H9 (cell line): ENCODE measurements around the gene PHTF2. TPM values are rescaled to one million over a fixed set of nuclear protein-coding genes. Genes with fewer than 3 reads are reported as not detected.

Source experiments
- DNase-seq: peaks from one replicate; pipeline ENCODE4 v3.0.0-alpha.2; 2017
- H2AFZ ChIP-seq: one replicate; pipeline ENCODE4 v1.6.1; 2013; ENCODE audit warnings: mild to moderate bottlenecking, low read length, control low read depth, moderate library complexity
- H2AK5ac ChIP-seq: 2 replicates; pipeline ENCODE4 v1.6.1; 2013; ENCODE audit warnings: low read length, control low read depth, mixed read lengths; ENCODE audit not compliant: insufficient read length
- H2BK120ac ChIP-seq: one replicate; pipeline ENCODE4 v1.6.1; 2013; ENCODE audit warnings: low read depth, mild to moderate bottlenecking, low read length, control low read depth, inconsistent platforms; ENCODE audit not compliant: poor library complexity, severe bottlenecking
- H2BK12ac ChIP-seq: 2 replicates; pipeline ENCODE4 v1.6.1; 2013; ENCODE audit warnings: low read length, control low read depth, mixed read lengths, low read depth; ENCODE audit not compliant: insufficient read length
- H2BK15ac ChIP-seq: 2 replicates; pipeline ENCODE4 v1.6.1; 2013; ENCODE audit warnings: low read depth, low read length, control low read depth
- H2BK20ac ChIP-seq: one replicate; pipeline ENCODE4 v1.6.1; 2013; ENCODE audit warnings: low read depth, mild to moderate bottlenecking, low read length, control low read depth, inconsistent platforms; ENCODE audit not compliant: poor library complexity, severe bottlenecking
- H2BK5ac ChIP-seq: 2 replicates; pipeline ENCODE4 v1.6.1; 2013; ENCODE audit warnings: low read length, control low read depth, mixed read lengths; ENCODE audit not compliant: insufficient read length
- H3K14ac ChIP-seq: 2 replicates; pipeline ENCODE4 v1.6.1; 2013; ENCODE audit warnings: low read length, control low read depth; ENCODE audit not compliant: insufficient read depth
- H3K18ac ChIP-seq: 2 replicates; pipeline ENCODE4 v1.6.1; 2013; ENCODE audit warnings: low read depth, mild to moderate bottlenecking, mixed read lengths, low read length, control low read depth; ENCODE audit not compliant: insufficient read length
- H3K23ac ChIP-seq: 2 replicates; pipeline ENCODE4 v1.6.1; 2013; ENCODE audit warnings: low read length, control low read depth, mixed read lengths, low read depth; ENCODE audit not compliant: insufficient read length
- H3K23me2 ChIP-seq: 2 replicates; pipeline ENCODE4 v1.6.1; 2013; ENCODE audit warnings: low read depth, mild to moderate bottlenecking, mixed read lengths, low read length, control low read depth; ENCODE audit not compliant: insufficient read length, poor library complexity, severe bottlenecking
- H3K27ac ChIP-seq: 2 replicates; pipeline ENCODE4 v1.5.1; 2013; ENCODE audit warnings: low read length, control low read depth, mixed read lengths, low read depth; ENCODE audit not compliant: insufficient read length
- H3K27me3 ChIP-seq: 2 replicates; pipeline ENCODE4 v1.6.1; 2013; ENCODE audit warnings: low read length, control low read depth, inconsistent platforms; ENCODE audit not compliant: insufficient read depth
- H3K4ac ChIP-seq: 2 replicates; pipeline ENCODE4 v1.6.1; 2013; ENCODE audit warnings: low read depth, mild to moderate bottlenecking, control low read depth, inconsistent platforms, low read length, moderate library complexity
- H3K4me1 ChIP-seq: 2 replicates; pipeline ENCODE4 v1.6.1; 2013; ENCODE audit warnings: low read length, control low read depth, inconsistent platforms; ENCODE audit not compliant: insufficient read depth
- H3K4me2 ChIP-seq: 2 replicates; pipeline ENCODE4 v1.6.1; 2013; ENCODE audit warnings: low read length, control low read depth, mixed read lengths; ENCODE audit not compliant: insufficient read length, insufficient read depth
- H3K56ac ChIP-seq: 2 replicates; pipeline ENCODE4 v1.6.1; 2013; ENCODE audit warnings: low read depth, mild to moderate bottlenecking, mixed read lengths, low read length, control low read depth; ENCODE audit not compliant: insufficient read length
- H3K79me1 ChIP-seq: 2 replicates; pipeline ENCODE4 v1.6.1; 2013; ENCODE audit warnings: low read depth, mild to moderate bottlenecking, moderate library complexity, low read length, control low read depth, inconsistent platforms; ENCODE audit not compliant: insufficient read depth, poor library complexity, severe bottlenecking
- H3K79me2 ChIP-seq: 2 replicates; pipeline ENCODE4 v1.6.1; 2013; ENCODE audit warnings: low read length, control low read depth, inconsistent platforms; ENCODE audit not compliant: insufficient read depth
- H3K9ac ChIP-seq: 2 replicates; pipeline ENCODE4 v1.6.1; 2013; ENCODE audit warnings: low read length, control low read depth, mixed read lengths; ENCODE audit not compliant: insufficient read length; ENCODE audit errors: extremely low read depth
- H3K9me3 ChIP-seq: one replicate; pipeline ENCODE4 v1.6.1; 2013; ENCODE audit warnings: low read depth, low read length, inconsistent platforms; ENCODE audit not compliant: control insufficient read depth
- H3T11ph ChIP-seq: one replicate; pipeline ENCODE4 v1.6.1; 2013; ENCODE audit warnings: mild to moderate bottlenecking, low read length, control low read depth, inconsistent platforms
- H4K20me1 ChIP-seq: one replicate; pipeline ENCODE4 v1.6.1; 2013; ENCODE audit not compliant: control insufficient read depth, insufficient read length, insufficient read depth
- H4K5ac ChIP-seq: 2 replicates; pipeline ENCODE4 v1.6.1; 2013; ENCODE audit warnings: low read depth, mild to moderate bottlenecking, mixed read lengths, low read length, control low read depth; ENCODE audit not compliant: insufficient read length
- H4K8ac ChIP-seq: replicated peaks from 2 replicates; pipeline ENCODE4 v1.6.1; 2013; ENCODE audit warnings: low read length, control low read depth, mixed read lengths, low read depth; ENCODE audit not compliant: insufficient read length
- H4K91ac ChIP-seq: 2 replicates; pipeline ENCODE4 v1.6.1; 2013; ENCODE audit warnings: low read depth, mild to moderate bottlenecking, moderate library complexity, mixed read lengths, low read length, control low read depth; ENCODE audit not compliant: insufficient read length
- H3K27ac Mint-ChIP-seq, 3 experiments: 2 replicates in 2 of 3; 3 replicates in 1 of 3; pipeline ENCODE4 v1.8.0; 2020 to 2021; ENCODE audit warnings: mixed read lengths in 3 of 3, mild to moderate bottlenecking in 1 of 3, moderate library complexity in 1 of 3
- H3K27me3 Mint-ChIP-seq: 2 replicates; pipeline ENCODE4 v1.8.0; 2021; ENCODE audit warnings: low read depth, mild to moderate bottlenecking, moderate library complexity, mixed read lengths
- H3K36me3 Mint-ChIP-seq, 3 experiments: 2 replicates in 2 of 3; 3 replicates in 1 of 3; pipeline ENCODE4 v1.8.0; 2020 to 2021; ENCODE audit warnings: low read depth in 3 of 3, mixed read lengths in 3 of 3; ENCODE audit not compliant: insufficient read depth in 1 of 3
- H3K4me1 Mint-ChIP-seq, 2 experiments: 2 replicates each; pipeline ENCODE4 v1.8.0; 2020; ENCODE audit warnings: mixed read lengths in 2 of 2
- H3K4me3 Mint-ChIP-seq, 2 experiments: 2 replicates in 1 of 2; 3 replicates in 1 of 2; pipeline ENCODE4 v1.8.0; 2020 to 2021; ENCODE audit warnings: mild to moderate bottlenecking in 2 of 2, mixed read lengths in 2 of 2, moderate library complexity in 1 of 2
- H3K9me3 Mint-ChIP-seq, 2 experiments: 2 replicates in 1 of 2; 3 replicates in 1 of 2; pipeline ENCODE4 v1.8.0; 2020; ENCODE audit warnings: mild to moderate bottlenecking in 2 of 2, mixed read lengths in 2 of 2, moderate library complexity in 1 of 2
- WGBS: extraction: QIAGEN DNeasy Blood & Tissue Kit; methylation state at CpG from one replicate; pipeline ENCODE4 v1.1.7; 2013; ENCODE audit warnings: missing lambda C conversion rate, low lambda C conversion rate, mixed read lengths; ENCODE audit not compliant: insufficient read length; ENCODE audit errors: extremely low coverage; 5-methylcytosine and 5-hydroxymethylcytosine counted together
- total RNA-seq: library from RNA; stranded (reverse); gene quantifications from 2 replicates; pipeline ENCODE4 v1.2.1, GENCODE V29; 2021
- TF ChIP-seq, protein P1 (sequence below): fragments of 200-600 bp; sonication (generic); conservative IDR thresholded peaks from 3 replicates; pipeline ENCODE4 v1.8.0; 2021; ENCODE audit warnings: antibody characterized with exemption, mild to moderate bottlenecking

PHTF2 gene
- total RNA-seq, 1 experiment from 2014 or later: 16.2 TPM

DNA sequence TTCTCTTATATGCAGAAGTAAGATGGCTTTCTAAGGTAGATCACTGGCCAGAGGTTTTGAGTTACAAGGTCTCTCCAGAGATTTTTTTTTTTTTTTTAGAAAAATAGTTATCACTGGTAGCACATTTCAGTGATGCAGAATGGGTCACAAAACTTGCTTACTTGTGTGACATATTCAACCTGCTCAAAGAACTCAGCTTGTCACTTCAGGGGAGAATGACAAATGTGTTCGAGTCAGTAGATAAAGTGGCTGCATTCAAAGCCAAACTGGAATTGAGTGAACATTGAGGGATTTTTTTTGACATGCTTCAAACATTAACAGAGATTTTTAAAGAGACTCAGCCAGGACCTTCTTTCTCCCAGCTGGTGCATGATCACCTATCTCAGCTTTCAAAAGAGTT, 33.4 kb downstream of the PHTF2 start:
- H3K9me3 Mint-ChIP-seq: peaks cover 0 to 3% of the 10 kb centered on the region in 2 experiments; a peak in 1 of 5 replicates
- Histone ChIP-seq H4K8ac (no peak overlapping the region), H4K20me1 (no peaks in the 10 kb centered on the region), H3K27me3 (no peaks in the 10 kb centered on the region), H2BK20ac (no peak overlapping the region), H3K23me2 (no peaks in the 10 kb centered on the region), H2BK120ac (no peak overlapping the region), H2BK5ac (no peak overlapping the region), H3K9me3 (no peaks in the 10 kb centered on the region), H2BK12ac (no peak overlapping the region), H3K79me1 (no peaks in the 10 kb centered on the region), H2BK15ac (no peak overlapping the region), H4K91ac (no peak overlapping the region), H3K79me2 (no peaks in the 10 kb centered on the region), H3K23ac (no peak overlapping the region), H3K56ac (no peak overlapping the region), H3K9ac (no peak overlapping the region), H3K4me2 (no peak overlapping the region), H3K27ac (no peak overlapping the region), H3K4ac (no peak overlapping the region), H3K18ac (no peak overlapping the region), H2AK5ac (no peak overlapping the region), H2AFZ (no peak overlapping the region), H3K4me1 (no peaks in the 10 kb centered on the region), H3T11ph (no peak overlapping the region), H4K5ac (no peak overlapping the region), H3K14ac (no peak overlapping the region)
- no peak overlapping the region for H3K4me3 Mint-ChIP-seq
- TF ChIP-seq, protein P1, sequence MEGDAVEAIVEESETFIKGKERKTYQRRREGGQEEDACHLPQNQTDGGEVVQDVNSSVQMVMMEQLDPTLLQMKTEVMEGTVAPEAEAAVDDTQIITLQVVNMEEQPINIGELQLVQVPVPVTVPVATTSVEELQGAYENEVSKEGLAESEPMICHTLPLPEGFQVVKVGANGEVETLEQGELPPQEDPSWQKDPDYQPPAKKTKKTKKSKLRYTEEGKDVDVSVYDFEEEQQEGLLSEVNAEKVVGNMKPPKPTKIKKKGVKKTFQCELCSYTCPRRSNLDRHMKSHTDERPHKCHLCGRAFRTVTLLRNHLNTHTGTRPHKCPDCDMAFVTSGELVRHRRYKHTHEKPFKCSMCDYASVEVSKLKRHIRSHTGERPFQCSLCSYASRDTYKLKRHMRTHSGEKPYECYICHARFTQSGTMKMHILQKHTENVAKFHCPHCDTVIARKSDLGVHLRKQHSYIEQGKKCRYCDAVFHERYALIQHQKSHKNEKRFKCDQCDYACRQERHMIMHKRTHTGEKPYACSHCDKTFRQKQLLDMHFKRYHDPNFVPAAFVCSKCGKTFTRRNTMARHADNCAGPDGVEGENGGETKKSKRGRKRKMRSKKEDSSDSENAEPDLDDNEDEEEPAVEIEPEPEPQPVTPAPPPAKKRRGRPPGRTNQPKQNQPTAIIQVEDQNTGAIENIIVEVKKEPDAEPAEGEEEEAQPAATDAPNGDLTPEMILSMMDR: no peak
- peaks cover 0 to 4% (median 2%) of the 10 kb centered on the region in 3 experiments; a peak in 2 of 7 replicates for H3K36me3 Mint-ChIP-seq
- no peak for DNase-seq
- H3K27ac Mint-ChIP-seq: no peak overlapping the region
- peaks cover 0 to 8% of the 10 kb centered on the region in 2 experiments; a peak in 1 of 4 replicates for H3K4me1 Mint-ChIP-seq
- no peaks in the 10 kb centered on the region for H3K27me3 Mint-ChIP-seq
- no CpG with 5 or more reads among the region's 1 CpG for WGBS
